ENCODE results near the gene UIMC1. TPM values are rescaled to one million over a fixed set of nuclear protein-coding genes. Genes with fewer than 3 reads are reported as not detected.

The UIMC1 gene
- total RNA-seq, 1 experiment from 2014 or later: 46.8 TPM

DNA sequence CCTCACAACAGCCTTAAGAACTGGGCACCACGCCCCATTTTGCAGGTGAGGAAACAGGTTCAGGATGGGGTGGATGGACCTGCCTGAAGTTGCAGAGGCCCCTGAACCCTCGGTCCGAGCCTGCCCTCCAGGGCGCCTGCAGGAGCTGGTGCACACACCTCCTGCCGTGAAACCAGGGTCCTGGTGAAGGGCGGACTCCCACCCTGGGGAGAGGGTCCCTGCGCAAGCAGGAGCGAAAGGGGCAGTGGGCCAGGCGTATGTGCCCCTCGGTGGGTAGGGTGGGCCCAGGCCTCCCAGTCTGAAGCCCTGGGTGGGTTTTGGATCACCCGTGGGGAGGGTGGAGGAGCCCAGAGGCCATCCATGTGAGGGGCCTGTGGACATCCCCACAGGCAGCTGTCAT, 145.3 kb downstream of the UIMC1 start:
- BruUV-seq (replicated peaks): no TSS peak

DNA sequence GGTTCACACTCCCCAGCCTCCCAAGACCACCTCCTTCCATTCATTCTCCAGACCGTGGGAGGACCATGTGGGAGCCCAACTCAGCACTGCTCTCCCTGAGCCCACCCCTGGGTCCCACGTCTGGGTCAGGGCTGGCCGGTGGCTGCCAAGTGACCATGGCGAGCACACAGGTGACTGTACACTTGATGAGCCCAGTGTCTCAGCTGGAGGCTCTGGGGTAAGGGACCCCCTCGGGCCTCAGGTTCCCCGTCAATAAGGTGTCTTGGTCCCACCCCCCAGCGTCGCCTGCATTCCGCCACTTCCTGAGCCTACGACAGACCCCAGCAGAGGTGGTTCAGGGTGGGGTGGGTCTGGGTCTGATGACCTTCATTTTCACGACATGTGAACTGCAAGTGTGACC, 146.2 kb downstream of the UIMC1 start:
- Histone ChIP-seq H3K4me3 (ENCODE audit: low read depth, low read length, poor library complexity, severe bottlenecking) (no peak overlapping the region), H3K27me3 (replicated peaks; ENCODE audit: insufficient read depth, low read depth, low read length, poor library complexity) (no peaks in the 10 kb centered on the region), H3K27ac (ENCODE audit: low read depth, low read length, poor library complexity, severe bottlenecking) (no peak overlapping the region), H3K4me1 (ENCODE audit: insufficient read depth, low read length, poor library complexity, severe bottlenecking) (no peaks in the 10 kb centered on the region), H3K36me3 (ENCODE audit: insufficient read depth, low read length, poor library complexity, severe bottlenecking) (no peaks in the 10 kb centered on the region), H3K9me3 (ENCODE audit: low read depth, low read length, poor library complexity, severe bottlenecking) (no peaks in the 10 kb centered on the region)
- CTCF ChIA-PET: no interaction called here
- TF ChIP-seq, protein P1, sequence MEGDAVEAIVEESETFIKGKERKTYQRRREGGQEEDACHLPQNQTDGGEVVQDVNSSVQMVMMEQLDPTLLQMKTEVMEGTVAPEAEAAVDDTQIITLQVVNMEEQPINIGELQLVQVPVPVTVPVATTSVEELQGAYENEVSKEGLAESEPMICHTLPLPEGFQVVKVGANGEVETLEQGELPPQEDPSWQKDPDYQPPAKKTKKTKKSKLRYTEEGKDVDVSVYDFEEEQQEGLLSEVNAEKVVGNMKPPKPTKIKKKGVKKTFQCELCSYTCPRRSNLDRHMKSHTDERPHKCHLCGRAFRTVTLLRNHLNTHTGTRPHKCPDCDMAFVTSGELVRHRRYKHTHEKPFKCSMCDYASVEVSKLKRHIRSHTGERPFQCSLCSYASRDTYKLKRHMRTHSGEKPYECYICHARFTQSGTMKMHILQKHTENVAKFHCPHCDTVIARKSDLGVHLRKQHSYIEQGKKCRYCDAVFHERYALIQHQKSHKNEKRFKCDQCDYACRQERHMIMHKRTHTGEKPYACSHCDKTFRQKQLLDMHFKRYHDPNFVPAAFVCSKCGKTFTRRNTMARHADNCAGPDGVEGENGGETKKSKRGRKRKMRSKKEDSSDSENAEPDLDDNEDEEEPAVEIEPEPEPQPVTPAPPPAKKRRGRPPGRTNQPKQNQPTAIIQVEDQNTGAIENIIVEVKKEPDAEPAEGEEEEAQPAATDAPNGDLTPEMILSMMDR (conservative IDR thresholded peaks at IDR 0.05; ENCODE audit: low read depth, low read length): no peak
- no peak for TF ChIP-seq EZH2 (IDR thresholded peaks at IDR 0.05; ENCODE audit: borderline replicate concordance, low read depth, low read length, poor library complexity, severe bottlenecking)
- POLR2A ChIA-PET (ENCODE audit: low non-redundant PET): no interaction called here
- no TSS peak for BruUV-seq (replicated peaks)
- DNase-seq (ENCODE audit: low spot score): no peak
- intact Hi-C loops (cut with micrococcal nuclease; ENCODE audit: unreplicated experiment): no loop called here

More for the DNA sequence above, 145.3 kb downstream of the UIMC1 start:
- intact Hi-C loops (cut with micrococcal nuclease; ENCODE audit: unreplicated experiment): no loop called here
- no peak for TF ChIP-seq EZH2 (IDR thresholded peaks at IDR 0.05; ENCODE audit: borderline replicate concordance, low read depth, low read length, poor library complexity, severe bottlenecking)
- Histone ChIP-seq H3K27me3 (replicated peaks; ENCODE audit: insufficient read depth, low read depth, low read length, poor library complexity) (no peaks in the 10 kb centered on the region), H3K27ac (ENCODE audit: low read depth, low read length, poor library complexity, severe bottlenecking) (no peak overlapping the region), H3K4me1 (ENCODE audit: insufficient read depth, low read length, poor library complexity, severe bottlenecking) (no peaks in the 10 kb centered on the region), H3K9me3 (ENCODE audit: low read depth, low read length, poor library complexity, severe bottlenecking) (no peaks in the 10 kb centered on the region), H3K4me3 (ENCODE audit: low read depth, low read length, poor library complexity, severe bottlenecking) (no peak overlapping the region), H3K36me3 (ENCODE audit: insufficient read depth, low read length, poor library complexity, severe bottlenecking) (no peaks in the 10 kb centered on the region)
- ChIA-PET POLR2A (ENCODE audit: low non-redundant PET) (no interaction called here), CTCF (no interaction called here)
- DNase-seq (ENCODE audit: low spot score): no peak

DNA sequence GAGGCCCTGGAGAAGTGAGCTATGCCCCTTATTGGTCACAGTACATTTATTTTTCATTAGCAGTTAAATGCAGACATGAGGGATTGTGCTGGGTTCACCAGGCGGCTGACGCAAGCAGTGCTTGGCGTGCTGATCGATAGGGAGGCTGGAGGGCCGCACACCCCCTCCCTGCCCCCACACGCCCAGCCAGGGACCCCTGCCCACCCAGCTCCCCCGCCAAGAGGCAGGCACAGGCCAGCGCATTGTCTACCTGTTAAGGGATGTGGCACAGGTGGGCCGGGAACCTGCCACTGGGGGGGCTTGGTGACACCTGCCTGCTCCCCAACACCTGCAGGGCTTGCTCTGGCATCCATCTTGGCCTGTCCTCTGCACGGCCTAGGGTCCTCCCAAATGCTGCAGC, 146.7 kb downstream of the UIMC1 start:
- TF ChIP-seq, protein P1 (conservative IDR thresholded peaks at IDR 0.05; ENCODE audit: low read depth, low read length): no peak
- TF ChIP-seq EZH2 (IDR thresholded peaks at IDR 0.05; ENCODE audit: borderline replicate concordance, low read depth, low read length, poor library complexity, severe bottlenecking): no peak
- no peaks in the 10 kb centered on the region for H3K9me3 ChIP-seq (ENCODE audit: low read depth, low read length, poor library complexity, severe bottlenecking)
- no peak overlapping the region for H3K4me3 ChIP-seq (ENCODE audit: low read depth, low read length, poor library complexity, severe bottlenecking)
- intact Hi-C loops (cut with micrococcal nuclease; ENCODE audit: unreplicated experiment): no loop called here
- H3K4me1 ChIP-seq (ENCODE audit: insufficient read depth, low read length, poor library complexity, severe bottlenecking): no peaks in the 10 kb centered on the region
- BruUV-seq (replicated peaks): no TSS peak
- H3K36me3 ChIP-seq (ENCODE audit: insufficient read depth, low read length, poor library complexity, severe bottlenecking): no peaks in the 10 kb centered on the region
- no peaks in the 10 kb centered on the region for H3K27me3 ChIP-seq (replicated peaks; ENCODE audit: insufficient read depth, low read depth, low read length, poor library complexity)
- ChIA-PET CTCF (no interaction called here), POLR2A (ENCODE audit: low non-redundant PET) (no interaction called here)
- H3K27ac ChIP-seq (ENCODE audit: low read depth, low read length, poor library complexity, severe bottlenecking): no peak overlapping the region
- no peak for DNase-seq (ENCODE audit: low spot score)

DNA sequence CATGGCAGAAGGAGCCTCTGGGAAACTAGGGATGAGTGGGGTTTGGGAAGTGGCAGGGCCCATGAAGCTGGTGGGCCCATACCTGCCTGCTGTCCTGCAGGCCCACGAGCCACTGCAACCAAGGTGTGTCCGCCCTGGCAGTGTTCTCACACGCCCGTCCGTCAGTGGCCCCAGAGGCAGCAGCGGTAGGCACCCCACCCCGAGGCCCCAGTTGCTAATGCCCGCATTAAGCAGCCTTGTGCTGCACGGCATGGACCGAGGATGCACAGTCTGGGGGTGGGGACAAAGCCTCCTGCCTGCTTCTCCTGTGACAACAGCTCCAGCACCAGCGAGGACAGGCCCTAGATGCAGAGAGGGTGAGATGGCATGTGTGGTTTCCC, 148.7 kb downstream of the UIMC1 start:
- no peak overlapping the region for H3K27ac ChIP-seq (ENCODE audit: low read depth, low read length, poor library complexity, severe bottlenecking)
- intact Hi-C loops (cut with micrococcal nuclease; ENCODE audit: unreplicated experiment): no loop called here
- H3K4me3 ChIP-seq (ENCODE audit: low read depth, low read length, poor library complexity, severe bottlenecking): no peak overlapping the region
- BruUV-seq (replicated peaks): no TSS peak
- no peak for DNase-seq (ENCODE audit: low spot score)
- H3K4me1 ChIP-seq (ENCODE audit: insufficient read depth, low read length, poor library complexity, severe bottlenecking): no peaks in the 10 kb centered on the region
- ChIA-PET POLR2A (ENCODE audit: low non-redundant PET) (no interaction called here), CTCF (no interaction called here)
- TF ChIP-seq EZH2 (IDR thresholded peaks at IDR 0.05; ENCODE audit: borderline replicate concordance, low read depth, low read length, poor library complexity, severe bottlenecking): no peak
- TF ChIP-seq, protein P1 (conservative IDR thresholded peaks at IDR 0.05; ENCODE audit: low read depth, low read length): no peak
- H3K27me3 ChIP-seq (replicated peaks; ENCODE audit: insufficient read depth, low read depth, low read length, poor library complexity): no peaks in the 10 kb centered on the region
- H3K9me3 ChIP-seq (ENCODE audit: low read depth, low read length, poor library complexity, severe bottlenecking): no peaks in the 10 kb centered on the region
- H3K36me3 ChIP-seq (ENCODE audit: insufficient read depth, low read length, poor library complexity, severe bottlenecking): no peaks in the 10 kb centered on the region

All from A673 (cell line).